ENCODE results near the gene HTR1D.
A peak's percentile ranks its signal among the peaks of the same experiment; 100 is the strongest.

Gene HTR1D

DNA sequence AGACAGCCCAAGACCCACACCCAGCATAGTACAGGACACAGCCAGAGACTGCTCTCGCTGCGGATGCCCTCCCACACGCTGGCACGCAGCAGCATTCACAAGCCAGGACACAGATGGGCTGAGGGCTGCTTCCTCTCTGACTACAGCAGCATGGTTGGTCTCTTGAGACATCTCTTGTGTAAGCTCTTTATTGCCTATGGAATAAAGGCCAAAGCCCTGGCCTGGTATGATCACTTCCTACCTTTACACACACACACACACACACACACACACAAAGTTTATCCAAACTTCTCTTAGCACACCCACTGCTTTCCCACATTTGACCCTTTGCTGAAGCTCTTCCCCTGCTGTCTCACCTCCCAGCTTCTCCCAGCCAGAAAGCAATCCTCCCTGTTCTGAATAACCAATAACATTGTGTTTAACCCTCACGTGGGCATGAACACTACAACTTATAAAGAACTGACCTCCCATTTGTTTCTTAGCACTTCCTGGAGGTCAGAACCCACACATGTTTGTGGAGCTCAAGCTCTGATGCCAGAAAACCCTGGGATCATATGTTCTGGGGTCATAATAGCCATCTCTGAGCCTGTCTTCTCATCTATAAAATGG lies 47.5 kb downstream of the HTR1D start:
- no peaks in the 10 kb centered on the region for H3K9me3 ChIP-seq (replicated peaks in 1 of 11)
- H3K36me3 ChIP-seq: peaks cover 0 to 26% (median 4%) of the 10 kb centered on the region in 11 experiments; a peak in 8 of 22 replicates
- peak overlapping the region; percentile 54 to 99 (median 95); a peak in 21 of 22 replicates for H3K27ac ChIP-seq
- peak overlapping the region; percentile 82 to 96 (median 88) for H3K4me2 ChIP-seq
- H3K4me3 ChIP-seq: peak overlapping the region; percentile 75 to 97 (median 92); a peak in 17 of 20 replicates
- TF ChIP-seq Cebpa-rat (IDR thresholded peaks at IDR 0.05): peak in 8 of 11 experiments; percentile 74 to 93 (median 87); a peak in 17 of 22 replicates
- H3K9ac ChIP-seq: peak overlapping the region; percentile 46 to 99 (median 98); a peak in 21 of 22 replicates
- H4K20me1 ChIP-seq: peaks cover 28 to 33% (median 32%) of the 10 kb centered on the region in 11 experiments
- H3K27me3 ChIP-seq: no peaks in the 10 kb centered on the region
- H3K4me1 ChIP-seq: peaks cover 59 to 85% (median 70%) of the 10 kb centered on the region in 10 experiments

DNA sequence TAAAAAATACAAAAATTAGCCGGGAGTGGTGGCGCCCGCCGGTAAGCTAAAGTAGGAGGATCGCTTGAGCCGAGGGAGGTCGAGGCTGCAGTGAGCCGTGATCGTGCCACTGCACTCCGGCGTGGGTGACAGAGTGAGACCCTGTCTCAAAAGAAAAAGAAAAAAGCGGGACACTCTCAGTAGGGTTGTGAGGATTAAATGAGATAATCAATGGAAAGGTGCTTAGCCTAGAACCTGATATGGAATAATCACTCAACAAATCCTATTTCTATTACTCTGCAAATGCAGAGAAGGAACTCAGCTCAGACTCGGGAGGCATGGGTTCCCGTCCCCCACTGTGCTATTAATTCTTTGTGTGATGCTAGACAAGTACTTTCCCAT lies 48.1 kb downstream of the HTR1D start:
- peak overlapping the region; percentile 46 to 99 (median 98); a peak in 21 of 22 replicates for H3K9ac ChIP-seq
- peak overlapping the region; percentile 54 to 99 (median 95); a peak in 21 of 22 replicates for H3K27ac ChIP-seq

DNA sequence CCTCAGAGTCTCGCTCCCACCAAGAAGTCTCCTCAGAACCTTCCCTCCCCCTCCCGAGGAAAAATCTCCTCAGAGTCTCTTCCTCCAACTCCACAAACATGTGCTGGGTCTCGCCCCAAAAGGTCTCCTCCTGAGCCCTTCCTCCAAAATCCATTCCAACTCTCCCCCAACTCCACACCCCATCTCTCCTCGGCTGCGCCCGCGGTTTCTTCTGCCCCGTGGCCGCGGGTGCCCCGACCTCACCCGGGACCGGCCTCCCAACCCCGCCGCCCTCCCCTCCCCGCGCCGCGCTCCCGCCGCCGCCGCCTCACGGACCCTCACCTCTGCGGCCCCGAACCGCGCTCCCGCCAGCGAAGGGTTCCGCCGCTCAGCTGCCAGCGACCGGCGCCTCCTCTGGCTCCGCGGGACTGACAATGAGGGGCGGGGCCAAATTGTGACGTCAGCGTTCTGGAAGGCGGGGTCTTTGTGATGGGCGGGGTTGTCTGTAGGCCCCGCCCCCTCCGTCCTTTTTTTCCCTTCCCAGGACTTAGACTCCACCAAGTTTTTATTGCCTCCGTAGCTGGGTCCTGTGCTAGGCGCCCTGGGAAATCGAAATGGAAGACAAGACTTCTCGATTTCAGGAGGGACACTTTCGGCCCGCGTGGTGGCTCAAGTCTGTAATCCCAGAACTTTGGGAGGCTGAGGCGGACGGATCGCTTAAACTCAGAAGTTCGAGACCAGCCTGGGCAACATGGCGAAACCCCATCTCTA lies 48.7 kb downstream of the HTR1D start, which contains the start of gene LUZP1:
Gene LUZP1 (minus strand): TSS at position 412 of the 750 bp plus-strand sequence.
- peak within 1 kb of the TSS; percentile 88 to 98 (median 93) for H3K4me2 ChIP-seq
- peak within 1 kb of the TSS; percentile 89 to 99 (median 98) for H3K9ac ChIP-seq
- H3K36me3 ChIP-seq: peaks cover 0 to 37% (median 7%) of the 10 kb centered on the region in 11 experiments; a peak in 11 of 22 replicates
- peaks cover 40 to 45% (median 44%) of the 10 kb centered on the region in 11 experiments for H4K20me1 ChIP-seq
- no peaks in the 10 kb centered on the region for H3K27me3 ChIP-seq
- H3K4me1 ChIP-seq: peaks cover 59 to 85% (median 72%) of the 10 kb centered on the region in 10 experiments
- H3K4me3 ChIP-seq: peak within 1 kb of the TSS; percentile 75 to 97 (median 92)
- H3K9me3 ChIP-seq (replicated peaks in 1 of 11): no peaks in the 10 kb centered on the region
- peak within 1 kb of the TSS; percentile 80 to 99 (median 95) for H3K27ac ChIP-seq
- TF ChIP-seq Cebpa-rat (IDR thresholded peaks at IDR 0.05): no peak

More for the DNA sequence above, 48.1 kb downstream of the HTR1D start:
- peak overlapping the region; percentile 75 to 97 (median 92) for H3K4me3 ChIP-seq
- peaks cover 59 to 85% (median 69%) of the 10 kb centered on the region in 10 experiments for H3K4me1 ChIP-seq
- H3K4me2 ChIP-seq: peak overlapping the region; percentile 82 to 96 (median 88)
- peaks cover 0 to 31% (median 4%) of the 10 kb centered on the region in 11 experiments; a peak in 10 of 22 replicates for H3K36me3 ChIP-seq
- H3K27me3 ChIP-seq: no peaks in the 10 kb centered on the region
- peaks cover 35 to 39% (median 38%) of the 10 kb centered on the region in 11 experiments for H4K20me1 ChIP-seq
- no peaks in the 10 kb centered on the region for H3K9me3 ChIP-seq (replicated peaks in 1 of 11)
- no peak for TF ChIP-seq Cebpa-rat (IDR thresholded peaks at IDR 0.05)

DNA sequence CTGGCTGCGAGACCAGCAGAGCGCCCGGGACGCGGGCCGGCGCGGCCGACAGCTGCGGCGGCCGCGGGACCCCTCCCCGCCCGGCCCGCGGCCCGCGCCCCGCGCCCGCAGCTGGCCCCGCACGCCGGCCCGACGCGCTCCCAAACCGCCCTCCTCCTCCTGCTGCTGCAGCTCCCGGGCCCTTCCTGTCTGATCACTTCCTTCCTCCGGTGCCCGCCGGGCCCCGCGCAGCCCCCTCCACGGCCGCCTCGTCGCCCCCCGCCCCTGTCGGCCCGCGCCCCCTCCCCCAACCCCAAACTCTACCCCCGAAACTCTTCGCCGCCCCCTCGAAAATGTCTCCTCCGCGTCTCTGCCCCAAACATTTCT lies 49.2 kb downstream of the HTR1D start:
- H3K27ac ChIP-seq: peak overlapping the region; percentile 80 to 99 (median 95)
- TF ChIP-seq Cebpa-rat (IDR thresholded peaks at IDR 0.05): no peak
- H3K4me1 ChIP-seq: peaks cover 62 to 85% (median 76%) of the 10 kb centered on the region in 10 experiments
- peaks cover 0 to 42% (median 7%) of the 10 kb centered on the region in 11 experiments; a peak in 11 of 22 replicates for H3K36me3 ChIP-seq
- H4K20me1 ChIP-seq: peaks cover 46 to 50% (median 50%) of the 10 kb centered on the region in 11 experiments
- H3K9me3 ChIP-seq (replicated peaks in 1 of 11): no peaks in the 10 kb centered on the region
- no peaks in the 10 kb centered on the region for H3K27me3 ChIP-seq
- peak overlapping the region; percentile 75 to 97 (median 92) for H3K4me3 ChIP-seq
- peak overlapping the region; percentile 89 to 99 (median 98) for H3K9ac ChIP-seq
- H3K4me2 ChIP-seq: peak overlapping the region; percentile 81 to 98 (median 92); a peak in 19 of 22 replicates

DNA sequence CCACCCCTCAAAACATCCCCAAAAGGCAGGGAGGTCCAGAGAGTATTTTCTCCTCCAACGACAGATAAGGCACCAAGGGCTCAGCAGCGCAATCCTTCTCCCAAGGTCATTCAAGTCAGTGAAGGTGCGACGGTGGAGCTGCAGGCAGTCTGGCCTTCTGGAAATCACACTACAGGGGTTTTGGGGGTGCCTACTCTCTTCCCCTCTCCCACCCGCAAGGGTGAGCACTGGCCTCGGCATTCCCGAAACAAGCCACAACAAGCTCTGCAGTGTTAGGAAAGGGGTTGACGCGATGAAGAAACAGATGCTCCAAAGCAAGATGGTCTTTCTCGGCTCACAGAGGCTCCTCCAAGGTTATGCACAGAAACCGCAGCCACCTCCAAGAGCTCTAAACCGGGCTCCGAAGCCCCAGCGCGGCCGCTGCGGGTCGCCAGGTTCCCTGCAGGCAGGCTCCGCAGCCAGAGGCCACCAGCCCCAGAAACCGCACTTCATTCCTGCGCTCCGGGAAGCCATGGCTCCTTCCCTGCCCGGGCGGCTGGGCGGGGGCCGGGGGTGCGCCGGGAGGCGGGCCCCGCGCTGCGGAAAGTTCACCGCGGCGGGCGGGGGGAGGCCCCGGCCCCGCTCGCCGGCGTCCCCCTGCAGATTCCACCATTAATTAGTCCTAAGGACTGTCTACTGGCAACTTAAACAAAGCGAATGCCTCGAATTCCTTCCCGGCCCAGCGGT lies 49.8 kb downstream of the HTR1D start:
- Histone ChIP-seq H4K20me1 (peaks cover 51 to 56% (median 55%) of the 10 kb centered on the region in 11 experiments), H3K4me1 (peaks cover 64 to 85% (median 79%) of the 10 kb centered on the region in 10 experiments), H3K36me3 (peaks cover 0 to 48% (median 7%) of the 10 kb centered on the region in 11 experiments; a peak in 11 of 22 replicates), H3K27ac (peak overlapping the region; percentile 69 to 99 (median 95)), H3K4me2 (peak overlapping the region; percentile 81 to 98 (median 92)), H3K9me3 (replicated peaks in 1 of 11) (no peaks in the 10 kb centered on the region), H3K4me3 (peak overlapping the region; percentile 75 to 97 (median 92)), H3K27me3 (no peaks in the 10 kb centered on the region), H3K9ac (peak overlapping the region; percentile 89 to 99 (median 98))
- TF ChIP-seq Cebpa-rat (IDR thresholded peaks at IDR 0.05): no peak

DNA sequence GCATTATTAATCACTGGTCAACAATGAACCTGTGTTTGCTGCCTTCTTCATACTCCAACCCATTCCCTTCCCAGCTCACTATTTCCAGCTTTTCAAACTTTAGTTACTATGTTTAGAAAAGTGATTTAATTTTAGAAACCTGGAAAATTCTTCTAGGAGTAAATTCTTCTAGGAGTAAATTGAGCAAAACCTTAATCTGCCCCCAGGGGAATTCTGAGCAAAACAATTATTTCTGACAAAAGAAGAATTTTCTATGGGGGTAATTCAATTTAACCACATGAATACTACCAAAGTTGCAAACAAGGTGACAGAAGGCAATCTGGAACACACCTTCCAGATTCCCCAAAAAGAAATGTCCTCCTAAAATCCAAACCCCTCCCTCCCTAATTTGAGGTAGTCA lies 50.4 kb downstream of the HTR1D start:
- Histone ChIP-seq H3K36me3 (peaks cover 0 to 54% (median 8%) of the 10 kb centered on the region in 11 experiments; a peak in 11 of 22 replicates), H4K20me1 (peaks cover 58 to 62% (median 62%) of the 10 kb centered on the region in 11 experiments), H3K4me3 (peak overlapping the region; percentile 75 to 97 (median 92)), H3K4me1 (peaks cover 58 to 85% (median 79%) of the 10 kb centered on the region in 10 experiments), H3K9me3 (replicated peaks in 1 of 11) (no peaks in the 10 kb centered on the region), H3K4me2 (peak overlapping the region; percentile 81 to 98 (median 92)), H3K27ac (peak overlapping the region in 10 of 11 experiments; percentile 69 to 99 (median 96); a peak in 19 of 22 replicates), H3K27me3 (no peaks in the 10 kb centered on the region), H3K9ac (peak overlapping the region; percentile 89 to 99 (median 98))
- TF ChIP-seq Cebpa-rat (IDR thresholded peaks at IDR 0.05): no peak

DNA sequence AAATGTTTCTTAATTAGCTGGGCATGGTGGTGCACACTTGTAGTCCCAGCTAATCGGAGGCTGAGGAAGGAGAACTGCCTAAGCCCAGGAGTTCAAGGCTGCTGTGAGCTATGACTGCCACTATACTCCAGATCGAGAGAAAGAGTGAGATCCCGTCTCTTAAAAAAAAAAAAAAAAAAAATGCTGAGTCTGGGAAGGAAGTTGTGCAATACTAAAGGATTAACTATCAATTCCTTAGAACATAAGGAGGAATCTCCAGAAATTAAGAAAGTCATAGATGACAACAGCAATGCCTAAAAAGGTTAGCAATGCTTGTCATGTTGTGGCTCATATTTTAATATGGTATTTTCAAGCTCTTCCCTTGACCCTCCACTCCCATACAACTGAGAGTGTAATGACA lies 53.9 kb downstream of the HTR1D start:
- Histone ChIP-seq H3K27me3 (no peaks in the 10 kb centered on the region), H3K4me2 (peak overlapping the region in 10 of 11 experiments; percentile 22 to 98 (median 90); a peak in 19 of 22 replicates), H3K9ac (no peak overlapping the region), H3K4me3 (no peak overlapping the region), H3K4me1 (peaks cover 30 to 74% (median 59%) of the 10 kb centered on the region in 10 experiments), H3K36me3 (peaks cover 0 to 88% (median 23%) of the 10 kb centered on the region in 11 experiments; a peak in 13 of 22 replicates), H4K20me1 (peaks cover 89 to 97% (median 96%) of the 10 kb centered on the region in 11 experiments), H3K9me3 (replicated peaks in 1 of 11) (no peaks in the 10 kb centered on the region), H3K27ac (no peak overlapping the region)
- TF ChIP-seq Cebpa-rat (IDR thresholded peaks at IDR 0.05): peak in 3 of 11 experiments; percentile 27 to 67 (median 45); a peak in 4 of 22 replicates

Measured in BLaER1 treated with 17β-estradiol and CSF1 and Interleukin-3, amounts not matched to agents 10 nM and 100 nM (cell line).